A673 (cell line): ENCODE results near the gene GOLGA6L2.

Source experiments
- EZH2 ChIP-seq: fragments of 200-600 bp; sonication (generic); IDR thresholded peaks from 2 replicates; pipeline ENCODE4 v1.6.1; 2017; ENCODE audit warnings: borderline replicate concordance, low read depth, mild to moderate bottlenecking, mixed read lengths, antibody characterized with exemption, low read length; ENCODE audit not compliant: poor library complexity, severe bottlenecking
- TF ChIP-seq, protein P1 (sequence below): fragments of 300-800, 200-600 bp; sonication (generic); conservative IDR thresholded peaks from 2 replicates; pipeline ENCODE4 v1.5.1; 2017; ENCODE audit warnings: low read depth, mild to moderate bottlenecking, antibody characterized with exemption, low read length, moderate library complexity, mixed read lengths

DNA sequence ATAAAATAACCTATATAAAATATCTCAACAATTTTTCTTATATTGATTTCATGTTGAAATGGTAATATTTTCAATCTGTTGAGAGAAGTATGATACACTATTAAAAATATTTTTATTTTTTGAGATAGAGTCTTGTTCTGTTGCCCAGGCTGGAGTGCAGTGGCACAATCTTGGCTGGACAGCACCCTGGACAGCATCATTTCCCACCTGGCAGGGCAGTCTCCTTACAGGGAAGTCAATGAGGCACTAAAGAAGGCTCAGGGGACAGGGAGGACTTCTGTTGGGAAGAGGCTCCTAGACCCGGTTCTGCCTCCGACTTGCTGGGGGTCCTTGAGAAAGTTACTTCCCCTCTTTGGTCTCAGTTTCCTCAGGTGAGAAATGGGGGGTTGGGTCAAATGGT lies 9.4 kb downstream of the GOLGA6L2 start:
- TF ChIP-seq EZH2: no peak
- TF ChIP-seq, protein P1, sequence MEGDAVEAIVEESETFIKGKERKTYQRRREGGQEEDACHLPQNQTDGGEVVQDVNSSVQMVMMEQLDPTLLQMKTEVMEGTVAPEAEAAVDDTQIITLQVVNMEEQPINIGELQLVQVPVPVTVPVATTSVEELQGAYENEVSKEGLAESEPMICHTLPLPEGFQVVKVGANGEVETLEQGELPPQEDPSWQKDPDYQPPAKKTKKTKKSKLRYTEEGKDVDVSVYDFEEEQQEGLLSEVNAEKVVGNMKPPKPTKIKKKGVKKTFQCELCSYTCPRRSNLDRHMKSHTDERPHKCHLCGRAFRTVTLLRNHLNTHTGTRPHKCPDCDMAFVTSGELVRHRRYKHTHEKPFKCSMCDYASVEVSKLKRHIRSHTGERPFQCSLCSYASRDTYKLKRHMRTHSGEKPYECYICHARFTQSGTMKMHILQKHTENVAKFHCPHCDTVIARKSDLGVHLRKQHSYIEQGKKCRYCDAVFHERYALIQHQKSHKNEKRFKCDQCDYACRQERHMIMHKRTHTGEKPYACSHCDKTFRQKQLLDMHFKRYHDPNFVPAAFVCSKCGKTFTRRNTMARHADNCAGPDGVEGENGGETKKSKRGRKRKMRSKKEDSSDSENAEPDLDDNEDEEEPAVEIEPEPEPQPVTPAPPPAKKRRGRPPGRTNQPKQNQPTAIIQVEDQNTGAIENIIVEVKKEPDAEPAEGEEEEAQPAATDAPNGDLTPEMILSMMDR: no peak
